Ishikawa (cell line): ENCODE data around the gene UHRF1.

Source experiments
- CEBPB ChIP-seq: IDR thresholded peaks from 2 replicates; pipeline ENCODE4 v1.6.1; 2012
- CREB1 ChIP-seq: IDR thresholded peaks from 2 replicates; pipeline ENCODE4 v1.6.1; 2012; ENCODE audit warnings: low read depth
- EGR1 ChIP-seq: IDR thresholded peaks from 2 replicates; pipeline ENCODE4 v1.6.1; 2012
- EP300 ChIP-seq: IDR thresholded peaks from 2 replicates; pipeline ENCODE4 v1.6.1; 2012; ENCODE audit warnings: borderline replicate concordance
- FOXM1 ChIP-seq: IDR thresholded peaks from 2 replicates; pipeline ENCODE4 v1.6.1; 2012; ENCODE audit warnings: low read depth, borderline replicate concordance
- MAX ChIP-seq: IDR thresholded peaks from 2 replicates; pipeline ENCODE4 v1.6.1; 2012
- NFIC ChIP-seq: IDR thresholded peaks from 2 replicates; pipeline ENCODE4 v1.6.1; 2012
- RAD21 ChIP-seq: IDR thresholded peaks from 2 replicates; pipeline ENCODE4 v1.6.1; 2012; ENCODE audit warnings: low read depth
- REST ChIP-seq: IDR thresholded peaks from 2 replicates; pipeline ENCODE4 v1.6.1; 2012; ENCODE audit warnings: low read depth, mild to moderate bottlenecking
- TAF1 ChIP-seq: IDR thresholded peaks from 2 replicates; pipeline ENCODE4 v1.6.1; 2012; ENCODE audit warnings: low read depth, mild to moderate bottlenecking
- TCF12 ChIP-seq: IDR thresholded peaks from 2 replicates; pipeline ENCODE4 v1.6.1; 2012; ENCODE audit warnings: low read depth
- TEAD4 ChIP-seq: IDR thresholded peaks from 2 replicates; pipeline ENCODE4 v1.6.1; 2012
- YY1 ChIP-seq: IDR thresholded peaks from 2 replicates; pipeline ENCODE4 v1.6.1; 2012; ENCODE audit warnings: low read depth
- ZBTB7A ChIP-seq: IDR thresholded peaks from 2 replicates; pipeline ENCODE4 v1.6.1; 2012; ENCODE audit warnings: low read depth
- TF ChIP-seq, protein P1 (sequence below): IDR thresholded peaks from 2 replicates; pipeline ENCODE4 v1.6.1; 2012

The UHRF1 gene

DNA sequence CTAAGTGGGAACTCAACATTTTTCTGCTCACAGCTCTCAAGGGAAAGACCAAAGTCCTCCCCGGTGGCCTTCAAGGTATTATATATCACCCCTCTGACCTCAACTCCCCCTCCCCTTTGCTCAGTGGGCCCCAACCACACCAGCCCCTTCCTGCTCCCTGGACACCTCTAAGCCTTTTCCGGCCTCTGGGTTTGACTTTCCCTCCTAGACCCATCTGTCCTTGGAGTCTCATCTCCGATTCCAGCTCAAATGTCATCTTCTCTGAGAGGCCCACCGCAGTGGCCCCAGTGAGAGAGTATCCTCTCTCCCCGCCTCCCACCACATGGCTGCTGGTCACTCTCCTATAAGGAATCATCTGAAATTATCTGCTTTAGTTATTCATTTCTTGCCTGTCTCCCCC lies 941 bp upstream of the UHRF1 start:
- no peak for TF ChIP-seq CREB1
- TF ChIP-seq TEAD4, result no peak
- TF ChIP-seq, protein P1, sequence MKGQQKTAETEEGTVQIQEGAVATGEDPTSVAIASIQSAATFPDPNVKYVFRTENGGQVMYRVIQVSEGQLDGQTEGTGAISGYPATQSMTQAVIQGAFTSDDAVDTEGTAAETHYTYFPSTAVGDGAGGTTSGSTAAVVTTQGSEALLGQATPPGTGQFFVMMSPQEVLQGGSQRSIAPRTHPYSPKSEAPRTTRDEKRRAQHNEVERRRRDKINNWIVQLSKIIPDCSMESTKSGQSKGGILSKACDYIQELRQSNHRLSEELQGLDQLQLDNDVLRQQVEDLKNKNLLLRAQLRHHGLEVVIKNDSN, result no peak
- no peak for TF ChIP-seq TAF1
- no peak for TF ChIP-seq TCF12
- TF ChIP-seq FOXM1, result no peak
- TF ChIP-seq MAX, result no peak
- no peak for TF ChIP-seq REST
- TF ChIP-seq YY1, result no peak
- TF ChIP-seq CEBPB, result no peak
- no peak for TF ChIP-seq RAD21
- no peak for TF ChIP-seq EGR1
- TF ChIP-seq ZBTB7A, result no peak
- no peak for TF ChIP-seq NFIC
- TF ChIP-seq EP300, result no peak

DNA sequence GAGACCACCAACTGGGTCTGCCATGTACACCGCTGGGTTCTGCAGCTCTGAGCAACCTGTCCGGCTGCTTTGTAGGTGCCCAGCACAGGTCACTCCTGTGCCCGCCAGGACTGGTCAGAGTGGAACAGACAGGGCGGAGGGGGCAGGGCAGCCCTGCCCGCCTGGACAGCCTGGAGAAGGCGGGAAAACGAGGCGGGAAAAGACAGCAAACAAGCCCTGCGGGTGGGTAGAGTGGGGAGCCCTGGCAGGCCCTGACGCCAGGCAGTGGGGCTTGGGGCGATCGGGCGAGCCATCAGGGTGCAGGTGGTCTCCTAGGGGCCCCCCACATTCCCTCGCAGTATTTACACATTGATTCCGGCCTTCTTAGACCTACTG lies 533 bp upstream of the UHRF1 start:
- TF ChIP-seq TCF12, result 0 out of 2 replicates have a peak, but pooled peaks have one; percentile 12
- TF ChIP-seq NFIC, result no peak
- TF ChIP-seq RAD21, result no peak
- TF ChIP-seq REST, result no peak
- no peak for TF ChIP-seq CEBPB
- no peak for TF ChIP-seq FOXM1

DNA sequence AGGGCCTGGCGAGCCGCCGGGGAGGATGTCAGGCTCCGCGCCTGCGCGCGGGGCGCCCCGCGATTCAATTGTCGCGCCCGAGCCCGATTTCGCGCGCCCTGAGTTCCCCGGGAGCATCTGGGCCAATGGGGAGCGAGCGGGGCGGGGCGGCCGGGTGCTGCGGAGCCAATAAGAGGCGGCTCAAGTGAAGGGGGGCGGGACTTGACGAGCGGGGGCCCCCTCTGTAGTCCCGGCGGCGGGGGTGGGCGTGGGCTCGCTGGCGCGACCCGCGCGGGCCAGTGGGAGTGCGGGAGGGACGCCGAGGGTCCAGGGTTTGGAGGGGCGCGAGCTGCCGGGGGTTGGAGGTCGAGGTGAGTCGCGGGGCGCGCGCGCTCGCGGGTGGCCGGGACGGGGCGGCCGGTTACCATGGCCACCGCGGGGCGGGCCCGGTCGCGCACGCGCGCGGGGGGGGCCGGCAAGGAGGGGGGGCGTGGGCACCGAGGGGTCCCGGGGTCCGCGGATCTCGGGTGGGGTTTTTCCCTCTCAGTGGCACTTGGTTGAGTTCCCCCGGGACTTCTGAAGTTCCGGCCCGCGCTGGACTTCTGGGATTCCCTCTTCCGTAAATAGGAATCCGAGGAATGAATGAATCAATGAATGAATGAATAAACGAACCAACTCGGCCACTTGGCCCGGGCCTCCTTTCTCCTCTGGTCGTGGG lies 744 bp downstream of the UHRF1 start:
- TF ChIP-seq TEAD4, result no peak
- TF ChIP-seq FOXM1, result peak; percentile 89
- TF ChIP-seq EGR1, result 0 out of 2 replicates have a peak, but pooled peaks have one; percentile 13

DNA sequence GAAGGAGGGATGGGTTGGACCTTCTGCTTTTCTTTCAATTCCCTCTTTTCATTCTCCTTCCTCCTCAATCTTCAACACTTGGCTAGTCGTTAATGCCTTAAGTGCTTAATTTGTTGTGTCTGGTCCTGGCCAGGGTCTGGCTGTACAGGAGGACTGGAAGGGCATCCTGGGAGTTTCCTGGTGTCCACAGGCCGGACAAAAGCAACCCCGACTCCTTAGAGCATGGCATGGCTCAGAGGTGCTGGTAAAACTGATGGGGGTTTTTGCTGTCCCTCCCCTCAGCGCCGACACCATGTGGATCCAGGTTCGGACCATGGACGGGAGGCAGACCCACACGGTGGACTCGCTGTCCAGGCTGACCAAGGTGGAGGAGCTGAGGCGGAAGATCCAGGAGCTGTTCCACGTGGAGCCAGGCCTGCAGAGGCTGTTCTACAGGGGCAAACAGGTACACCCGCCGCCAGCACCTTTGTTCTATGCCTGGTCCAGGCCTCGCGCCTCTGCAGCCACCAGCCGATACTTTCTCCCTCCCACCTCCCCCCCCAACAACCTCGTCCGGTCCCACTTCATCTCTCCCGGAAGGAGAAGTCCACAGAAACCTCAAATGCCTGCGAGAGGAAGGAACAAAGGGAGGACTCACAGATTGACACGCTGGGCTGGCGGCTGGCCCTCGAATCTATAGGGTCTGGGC lies 1.4 kb downstream of the UHRF1 start:
- TF ChIP-seq, protein P1, result no peak
- TF ChIP-seq TEAD4 (no peak), MAX (no peak), CEBPB (no peak), FOXM1 (no peak), EP300 (no peak), CREB1 (no peak), RAD21 (no peak), EGR1 (no peak), TCF12 (no peak), ZBTB7A (no peak)

DNA sequence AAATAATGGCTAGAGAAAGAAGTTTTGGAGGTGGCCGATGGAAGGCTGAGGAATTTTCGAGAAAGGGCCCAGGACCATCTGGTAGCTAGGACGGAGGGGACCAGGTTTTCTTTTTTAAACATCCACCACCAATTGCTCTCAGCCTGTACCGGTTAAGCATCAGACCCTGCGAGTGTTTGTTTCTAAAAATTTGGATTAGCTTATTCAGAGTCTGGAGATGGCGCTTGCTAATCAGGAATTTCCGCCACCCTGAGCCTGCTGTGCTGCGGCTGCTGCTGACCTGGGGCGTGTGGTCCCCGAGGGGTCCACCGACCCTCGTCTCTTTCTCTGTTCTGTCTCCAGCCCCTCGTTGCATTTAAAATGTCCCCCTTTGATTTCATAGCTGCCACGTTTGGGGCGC lies 2.0 kb downstream of the UHRF1 start:
- no peak for TF ChIP-seq EP300
- TF ChIP-seq REST, result no peak
- TF ChIP-seq CREB1, result no peak
- no peak for TF ChIP-seq RAD21
- TF ChIP-seq MAX, result no peak
- TF ChIP-seq YY1, result no peak
- TF ChIP-seq TAF1, result no peak
- TF ChIP-seq TEAD4, result no peak
- no peak for TF ChIP-seq EGR1
